Activated effector memory CD4-positive, alpha-beta T cell treated with Interleukin-2 at 50 U/mL for 16 hours (primary cell): ENCODE data around the gene WBP11.
A peak's percentile ranks its signal among the peaks of the same experiment; 100 is the strongest.

Source experiments
- DNase-seq: peaks from one replicate; pipeline ENCODE4 v3.0.0-alpha.2; 2020

The WBP11 gene

DNA sequence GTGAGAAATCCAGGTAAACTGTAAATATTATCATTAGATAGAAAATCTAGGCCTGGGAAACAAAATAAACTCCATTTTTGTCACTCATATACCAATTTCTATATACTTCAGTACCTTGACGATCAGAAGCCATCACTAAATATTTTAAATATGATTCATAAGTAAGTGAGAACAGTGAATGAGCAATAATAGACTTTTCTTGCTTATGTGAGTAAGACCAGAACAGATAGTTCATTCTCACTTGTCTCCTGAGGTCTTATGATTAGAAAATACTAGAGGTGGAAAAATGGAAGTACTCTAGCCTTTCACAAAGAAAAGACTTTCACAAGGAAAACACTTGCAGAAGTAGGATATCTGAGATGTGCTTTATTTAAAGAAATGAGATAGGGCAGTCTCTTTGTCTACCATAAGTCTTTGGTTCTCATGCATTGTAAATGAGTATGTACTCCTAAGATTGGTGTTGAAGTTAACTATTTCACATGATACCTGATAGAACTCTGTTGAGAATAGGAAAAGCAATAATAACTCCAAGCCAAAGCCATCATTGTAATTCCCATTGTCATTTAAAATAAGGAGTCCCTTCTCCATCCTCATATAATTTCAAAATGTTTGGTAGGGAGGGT lies 20.8 kb upstream of the WBP11 start:
- no peak for DNase-seq

DNA sequence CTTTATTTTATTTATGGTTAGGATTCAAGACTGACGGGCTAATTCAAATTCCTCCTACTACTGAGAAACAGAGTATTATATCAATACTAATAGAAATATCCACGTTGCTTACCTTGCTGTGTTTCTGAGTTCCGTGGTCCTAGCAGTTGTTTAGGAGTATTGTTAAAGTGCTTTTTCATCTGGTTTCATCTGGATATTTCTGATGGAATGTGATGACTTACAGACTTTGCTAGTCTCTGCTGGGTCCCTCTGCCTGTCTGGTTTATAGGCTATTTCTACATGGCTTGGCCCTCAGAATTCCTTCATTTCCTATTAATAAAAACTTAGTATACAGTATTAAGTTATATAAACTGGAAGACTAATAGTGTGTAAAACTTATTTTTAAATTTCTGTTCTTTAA lies 10.7 kb upstream of the WBP11 start, which contains the start of gene SMCO3:
Gene SMCO3, minus strand, starts transcription at position 169 of the 400 bp plus-strand sequence. CDS start 7,502 bp downstream, outside the sequence.
- no peak for DNase-seq

DNA sequence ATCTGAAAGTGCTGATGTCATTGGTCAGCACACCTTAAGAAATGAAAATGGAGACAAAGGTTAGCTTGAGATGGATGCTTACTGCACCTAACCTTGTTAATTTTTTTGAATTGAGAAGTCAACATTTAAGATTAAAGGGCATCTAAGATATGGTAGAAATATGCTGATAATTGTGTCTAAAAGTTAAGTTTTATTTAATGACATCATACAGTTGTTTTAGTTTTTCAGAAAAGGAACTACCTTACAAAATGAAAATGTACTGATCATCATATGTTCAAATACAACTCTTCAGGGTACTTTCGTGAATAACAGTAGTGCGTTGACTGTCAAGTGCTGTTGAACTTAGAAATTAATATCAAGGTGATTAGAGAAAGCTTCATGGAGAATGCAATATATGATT lies 8.2 kb upstream of the WBP11 start:
- no peak for DNase-seq

DNA sequence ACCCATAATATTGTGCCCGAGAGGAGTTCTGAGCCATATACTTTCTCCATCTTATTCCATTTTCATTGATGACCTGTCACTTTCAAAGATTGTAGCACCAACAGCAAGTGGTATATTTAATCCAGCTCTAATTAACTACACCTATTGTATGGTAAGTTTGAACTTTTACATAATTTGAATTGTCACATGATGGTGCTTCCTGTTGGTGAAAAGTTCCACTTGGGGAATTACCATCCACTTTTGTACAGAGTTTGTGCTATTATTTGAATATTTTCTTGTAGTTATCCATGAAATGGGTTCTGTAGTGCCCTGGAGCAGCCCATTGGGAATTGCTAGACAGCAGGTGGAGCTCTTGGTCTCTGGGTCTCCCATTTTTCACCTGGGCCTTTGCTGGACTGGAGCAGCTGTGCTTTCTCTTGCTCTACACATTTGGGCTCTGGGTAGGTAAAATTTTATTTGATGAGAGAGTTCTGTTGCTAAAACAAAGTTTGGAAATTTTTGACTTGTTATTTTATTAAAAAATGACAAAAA lies 7.7 kb upstream of the WBP11 start:
- DNase-seq: no peak

DNA sequence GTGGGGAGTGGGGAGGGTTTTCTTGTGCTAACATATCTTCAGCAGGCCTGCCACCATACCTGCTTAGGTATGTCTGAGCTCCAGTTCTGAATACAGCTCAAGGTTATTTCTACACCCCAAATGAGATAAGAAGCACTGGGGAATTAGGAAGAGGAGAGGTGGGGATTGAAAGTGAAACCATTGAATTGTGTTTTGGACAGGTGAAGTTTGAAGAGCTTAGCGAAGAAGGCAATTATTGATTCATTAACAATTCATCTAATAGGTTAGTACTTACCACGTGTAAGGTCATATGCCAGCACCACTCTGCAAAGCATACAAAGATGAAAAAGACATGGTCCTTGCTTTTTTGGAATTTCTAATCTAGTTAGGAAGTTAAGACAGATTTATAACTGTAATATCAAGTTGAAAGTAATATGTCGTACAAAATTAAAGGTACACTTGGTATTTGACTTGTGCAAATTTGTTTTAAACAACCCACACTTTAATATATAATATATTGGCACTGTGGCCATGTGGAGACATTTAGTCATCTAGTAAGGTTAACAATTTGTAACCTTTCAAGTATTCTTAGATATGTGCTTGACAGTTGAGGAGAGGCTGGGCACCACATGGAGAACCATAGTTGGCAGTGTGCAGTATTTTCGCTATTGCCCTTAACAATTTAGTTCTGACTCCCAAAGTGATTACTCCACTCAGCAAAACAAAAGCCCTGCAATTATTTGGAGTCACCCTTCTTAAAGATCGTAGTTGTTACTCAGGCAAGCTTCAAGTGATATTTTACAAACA lies 7.1 kb upstream of the WBP11 start:
- DNase-seq: no peak

DNA sequence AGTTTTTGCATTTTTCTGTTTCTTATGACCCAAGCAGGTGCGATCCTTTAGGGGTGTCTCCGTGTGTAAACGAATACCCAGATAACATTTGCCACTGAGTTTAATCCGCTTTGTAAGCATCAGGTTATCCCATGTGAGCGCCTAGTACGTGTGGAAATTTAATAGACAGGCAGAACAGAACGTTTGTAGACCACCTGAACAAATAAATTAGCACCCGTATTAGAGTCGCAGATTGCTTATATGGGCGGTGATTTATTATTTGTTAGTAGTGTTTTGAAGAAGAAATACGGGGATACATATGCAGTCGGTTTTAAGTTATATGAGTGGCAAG lies 517 bp upstream of the WBP11 start:
- no peak for DNase-seq

DNA sequence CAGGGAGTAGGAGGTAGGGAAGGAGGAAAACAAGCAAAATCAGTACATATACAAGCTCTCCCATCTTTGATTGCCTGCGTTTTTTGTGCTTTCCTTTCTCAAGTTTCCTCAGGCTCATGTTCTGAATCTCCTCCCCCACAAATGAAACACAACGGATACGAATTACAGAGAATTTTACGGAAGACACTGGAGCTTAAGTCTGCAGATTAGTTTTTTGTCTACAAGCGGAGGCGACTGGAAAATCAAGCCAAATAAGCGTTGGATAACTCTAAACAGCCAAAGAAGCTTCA lies 612 bp downstream of the WBP11 start:
- no peak for DNase-seq

DNA sequence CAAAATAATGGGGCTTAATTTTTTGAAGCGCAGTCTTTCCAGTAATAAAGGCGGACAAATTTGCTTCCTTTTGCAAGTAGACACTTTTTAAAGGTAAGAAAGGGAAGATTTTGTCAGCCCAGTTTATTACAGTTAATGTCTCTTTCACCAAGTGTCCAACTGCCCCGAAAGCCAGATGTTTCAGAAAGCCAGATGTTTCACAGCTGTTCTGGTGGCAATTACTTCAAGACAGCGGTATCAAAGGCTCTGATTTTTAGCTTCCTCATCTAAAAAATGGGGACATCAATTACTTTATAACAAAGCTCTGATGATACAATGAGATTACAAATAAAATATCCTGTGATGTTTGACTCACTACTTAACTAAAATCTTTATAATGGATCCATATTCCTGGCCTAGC lies 1.0 kb downstream of the WBP11 start:
- DNase-seq: no peak

DNA sequence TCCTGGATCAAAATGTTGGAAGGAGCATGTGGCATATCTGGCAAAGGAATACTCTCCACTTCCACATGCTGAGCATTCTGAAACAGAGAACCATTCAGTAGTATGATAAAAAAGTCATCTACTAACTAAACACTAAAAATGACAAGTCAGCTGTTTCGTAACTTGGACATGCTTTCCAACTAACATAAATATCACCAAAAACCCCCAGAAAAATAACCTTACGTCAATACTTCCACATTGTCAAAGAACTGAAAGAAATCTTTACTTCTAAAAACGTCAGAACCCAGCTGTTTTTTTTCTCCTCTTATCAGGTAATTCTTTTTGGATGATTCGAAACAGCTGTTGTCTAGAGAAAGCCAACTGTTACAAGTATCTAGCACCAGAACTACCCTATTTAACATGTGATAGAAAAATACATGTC lies 8.2 kb downstream of the WBP11 start:
- DNase-seq: no peak

DNA sequence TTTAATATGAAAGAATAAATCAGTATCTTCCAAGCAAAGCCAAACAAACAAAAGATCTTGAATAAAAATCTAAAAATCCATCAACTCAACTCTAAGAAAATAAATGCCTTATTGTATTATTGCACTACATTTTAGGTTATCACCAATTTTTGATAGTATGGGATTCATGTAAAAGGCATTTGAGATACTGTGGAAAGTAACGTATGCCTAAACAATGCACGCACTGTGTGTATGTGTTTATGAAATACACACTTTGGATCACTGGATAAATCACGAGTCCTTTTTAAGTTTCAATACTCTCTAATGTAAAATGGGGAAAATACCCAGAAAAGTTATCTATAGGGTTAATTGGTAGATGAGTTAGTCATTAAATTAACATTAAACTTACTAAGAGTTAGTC lies 17.7 kb downstream of the WBP11 start:
- DNase-seq: no peak

DNA sequence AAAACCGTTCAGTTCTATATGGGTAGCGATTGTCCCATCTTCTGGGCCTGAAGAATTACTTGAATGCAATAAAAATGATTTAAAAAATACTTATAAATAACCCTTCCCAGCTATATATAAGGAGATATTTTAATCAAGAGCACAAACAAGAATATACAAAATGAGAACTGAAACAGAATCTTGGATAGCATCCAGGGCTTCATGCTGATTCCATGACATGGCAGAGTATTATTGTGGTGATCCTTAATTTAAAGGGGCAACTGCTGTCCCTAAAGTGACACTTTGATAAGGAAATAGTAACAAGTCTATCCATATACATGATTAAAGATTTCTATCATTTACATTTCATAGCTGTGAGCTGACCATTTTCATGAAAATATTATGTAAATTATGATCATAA lies 18.8 kb downstream of the WBP11 start:
- no peak for DNase-seq

DNA sequence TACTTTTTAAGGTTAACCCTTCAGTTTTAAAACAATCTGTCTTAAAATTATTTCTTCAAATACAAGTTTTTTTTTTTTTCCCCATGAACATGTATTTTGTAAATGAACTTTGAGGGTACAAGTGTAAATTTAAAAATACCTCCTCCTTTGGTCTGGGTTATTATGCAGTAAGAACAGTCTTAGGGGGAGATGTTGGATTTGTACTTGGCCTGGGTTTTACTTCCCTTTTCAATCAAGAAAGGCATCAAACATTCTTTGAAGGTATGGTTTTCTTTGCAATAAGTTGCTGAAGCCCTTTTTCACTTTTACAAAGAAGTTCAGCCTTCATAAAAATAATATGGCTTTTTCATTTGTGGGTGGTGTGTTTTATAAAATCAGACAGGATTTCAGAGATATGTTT lies 20.5 kb downstream of the WBP11 start:
- no peak for DNase-seq

DNA sequence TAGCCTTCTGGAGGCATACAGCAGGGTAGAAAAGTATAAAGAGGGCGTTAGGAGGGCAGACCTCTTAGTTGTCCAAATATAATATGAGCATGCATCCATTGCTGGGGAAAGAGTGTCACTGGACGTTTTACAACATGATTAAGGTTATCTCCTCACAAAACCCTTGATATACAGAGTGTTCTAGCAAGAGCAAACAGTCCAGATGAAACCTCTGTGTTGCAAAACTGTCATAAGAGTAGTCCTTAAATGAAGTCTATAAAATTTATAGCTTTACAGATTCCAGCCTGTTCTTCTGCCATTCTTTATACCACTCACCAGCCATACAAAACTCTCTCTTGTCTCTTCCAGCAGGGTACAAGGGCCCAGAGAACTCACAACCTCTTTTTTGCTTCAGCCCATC lies 21.7 kb downstream of the WBP11 start:
- no peak for DNase-seq

DNA sequence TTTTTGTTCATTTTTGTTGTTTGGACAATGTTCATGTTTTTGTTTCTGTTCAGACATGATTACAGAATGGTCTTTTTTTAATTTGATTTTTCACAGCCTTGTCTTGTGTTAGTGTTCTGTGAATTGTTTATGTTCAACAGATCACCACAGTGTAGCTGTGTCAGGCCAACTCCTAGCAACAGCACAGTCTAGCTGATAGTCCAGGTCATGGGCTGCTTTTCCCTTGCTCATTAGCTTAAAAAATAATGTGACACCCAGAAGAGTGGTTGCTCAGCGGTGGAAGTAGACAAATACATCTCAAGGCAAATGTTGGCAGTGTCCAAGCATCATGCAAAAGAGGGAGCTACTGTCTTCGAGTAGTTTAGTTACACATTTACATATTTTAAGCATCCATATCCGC lies 22.4 kb downstream of the WBP11 start:
- no peak for DNase-seq

DNA sequence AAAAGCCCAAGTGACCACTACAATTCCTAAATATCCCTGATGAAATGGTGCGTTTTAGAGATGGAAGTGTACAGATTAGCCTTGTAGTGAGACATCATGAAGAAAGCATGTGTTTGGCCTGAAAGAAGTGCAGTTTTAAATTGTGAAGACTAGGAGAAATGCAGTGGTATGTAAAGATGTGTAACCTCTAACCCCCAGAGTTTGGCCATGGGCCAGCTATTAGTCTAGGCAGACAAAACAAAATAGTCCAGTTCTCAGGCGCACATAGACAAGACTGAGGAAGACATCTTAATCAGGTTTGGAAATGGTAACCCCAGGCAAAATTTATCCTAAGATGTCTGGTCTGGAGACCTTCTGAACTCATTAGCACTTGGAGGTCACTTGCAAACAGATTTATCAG lies 23.4 kb downstream of the WBP11 start:
- no peak for DNase-seq

DNA sequence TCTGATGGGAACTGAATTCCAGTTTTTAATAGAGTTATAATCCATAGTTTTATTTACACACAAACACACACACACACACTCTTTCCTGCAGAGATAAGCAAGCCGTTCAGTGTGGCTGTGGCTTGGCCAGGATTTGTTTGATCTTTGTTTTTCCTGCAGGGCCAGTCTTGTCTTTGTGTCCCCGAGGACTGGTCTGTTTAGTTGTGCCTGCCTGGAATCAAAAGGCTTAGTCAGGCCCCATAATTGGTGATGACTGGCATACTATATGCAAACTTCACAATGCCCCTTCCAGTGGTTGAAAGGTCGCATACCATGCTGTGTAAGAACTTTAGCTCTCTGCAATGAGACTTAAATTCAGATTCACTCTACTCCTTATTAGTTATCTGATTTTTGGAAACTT lies 26.0 kb downstream of the WBP11 start:
- no peak for DNase-seq

DNA sequence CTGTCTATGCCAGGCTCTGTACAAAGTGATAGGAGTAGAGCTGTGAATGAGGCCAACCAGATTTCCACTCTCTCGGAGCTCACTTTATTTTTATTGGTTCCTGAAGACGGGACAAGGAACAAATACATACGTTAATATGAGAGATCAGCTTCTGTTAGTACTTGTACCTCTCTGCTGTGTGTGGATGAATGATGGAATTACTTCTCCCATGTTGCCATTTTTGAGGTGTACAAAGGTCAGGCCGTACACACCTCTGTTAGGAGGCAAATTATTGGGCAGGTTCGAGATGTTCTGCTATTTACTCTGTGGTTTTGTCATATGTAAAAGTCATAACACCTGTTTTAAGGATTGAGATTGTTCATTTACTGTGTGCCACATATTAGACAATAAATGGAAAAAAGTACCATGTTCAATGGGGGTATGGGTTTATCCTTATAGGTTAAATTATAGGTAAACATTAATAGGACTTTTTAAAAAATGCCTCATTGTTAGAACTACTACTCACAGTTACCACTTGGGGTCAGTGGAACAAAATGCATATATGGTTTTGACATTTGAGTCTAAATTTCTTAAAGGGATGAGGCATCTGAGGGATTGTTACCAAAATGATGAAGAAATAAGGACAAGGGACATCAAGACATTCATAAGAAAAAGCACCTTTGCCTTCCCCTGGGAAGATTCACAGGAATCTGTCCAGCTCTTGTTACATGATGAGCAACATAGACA lies 26.9 kb downstream of the WBP11 start:
- DNase-seq: no peak

DNA sequence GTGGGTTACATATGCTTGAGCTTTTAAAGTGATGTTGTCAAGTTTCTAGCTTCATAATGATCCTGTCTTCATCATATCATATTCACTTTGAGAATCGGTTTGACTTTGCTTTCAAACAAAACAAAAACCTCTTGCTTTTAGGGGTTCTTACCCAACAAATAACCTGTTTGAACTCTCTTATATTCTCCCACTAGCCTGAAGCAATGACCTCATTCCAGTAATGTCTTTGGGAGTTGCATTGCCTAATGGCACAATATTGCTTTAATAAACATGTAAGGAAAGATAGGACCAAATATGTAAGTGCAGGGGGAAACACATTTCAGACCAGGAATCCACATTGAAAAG lies 27.7 kb downstream of the WBP11 start:
- no peak for DNase-seq

DNA sequence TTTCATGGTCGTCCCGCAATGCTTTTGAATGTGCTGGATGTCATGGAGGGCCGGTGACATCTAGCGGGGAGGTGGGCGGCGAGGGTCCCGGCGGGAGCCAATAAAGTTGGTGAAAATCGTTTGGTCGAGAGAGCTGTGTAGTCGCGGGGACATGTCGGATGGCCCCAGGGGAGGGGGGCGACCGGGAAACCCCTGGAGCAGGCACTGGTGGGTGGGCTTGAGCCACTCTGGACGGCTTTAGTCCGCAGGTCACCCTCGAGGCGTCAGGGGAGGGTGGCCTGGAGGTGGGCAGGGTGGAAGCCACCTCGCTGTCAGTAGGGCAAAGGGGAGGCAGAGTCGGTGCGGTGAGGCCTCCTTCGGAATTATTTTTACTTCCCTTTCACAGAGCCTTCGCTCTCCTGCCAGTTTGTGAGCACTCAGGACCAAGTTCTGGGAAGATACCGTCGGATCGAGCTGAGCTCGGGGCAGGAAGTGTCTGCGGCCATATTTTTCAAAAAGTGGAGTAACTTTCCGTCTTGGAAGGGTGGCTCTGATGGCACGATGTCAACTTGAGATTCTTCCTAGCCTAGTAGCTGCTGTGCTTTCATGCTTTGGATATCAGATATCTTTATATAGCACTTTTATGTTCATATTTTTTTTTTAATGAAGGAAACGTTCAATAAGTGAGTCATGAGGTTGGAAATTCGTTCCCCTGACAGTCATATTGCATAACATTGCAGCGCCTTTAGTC lies 28.2 kb downstream of the WBP11 start:
- DNase-seq: peak; percentile 26

DNA sequence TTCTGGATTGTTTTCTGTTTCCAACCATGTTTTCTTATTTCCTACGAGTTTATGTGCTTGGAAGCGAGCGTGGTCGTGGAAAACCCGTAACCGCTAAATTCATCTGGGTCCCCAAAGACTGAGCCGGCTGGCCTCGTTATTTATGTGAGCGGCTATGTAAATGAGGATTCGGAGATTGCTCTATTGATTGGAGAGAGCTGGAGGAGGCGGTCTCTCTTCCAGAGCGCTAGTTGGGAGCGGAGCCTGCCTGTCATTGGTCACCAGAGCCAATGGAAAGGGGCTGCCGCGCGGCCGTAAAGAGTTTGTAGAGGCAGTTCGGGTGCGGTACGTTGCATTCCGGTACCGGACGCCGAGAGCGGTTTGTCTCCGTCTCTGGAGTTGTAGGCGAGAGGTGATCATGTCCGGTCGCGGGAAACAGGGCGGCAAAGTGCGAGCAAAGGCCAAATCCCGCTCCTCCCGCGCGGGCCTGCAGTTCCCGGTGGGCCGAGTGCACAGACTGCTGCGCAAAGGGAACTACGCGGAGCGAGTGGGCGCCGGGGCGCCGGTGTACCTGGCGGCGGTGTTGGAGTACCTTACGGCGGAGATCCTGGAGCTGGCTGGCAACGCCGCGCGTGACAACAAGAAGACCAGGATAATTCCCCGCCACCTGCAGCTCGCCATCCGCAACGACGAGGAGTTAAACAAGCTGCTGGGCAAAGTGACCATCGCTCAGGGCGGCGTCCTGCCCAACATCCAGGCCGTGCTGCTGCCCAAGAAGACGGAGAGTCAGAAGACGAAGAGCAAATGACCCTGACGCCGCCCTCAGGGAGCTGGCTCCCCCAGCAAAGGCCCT lies 29.0 kb downstream of the WBP11 start:
- DNase-seq: peak; percentile 81

DNA sequence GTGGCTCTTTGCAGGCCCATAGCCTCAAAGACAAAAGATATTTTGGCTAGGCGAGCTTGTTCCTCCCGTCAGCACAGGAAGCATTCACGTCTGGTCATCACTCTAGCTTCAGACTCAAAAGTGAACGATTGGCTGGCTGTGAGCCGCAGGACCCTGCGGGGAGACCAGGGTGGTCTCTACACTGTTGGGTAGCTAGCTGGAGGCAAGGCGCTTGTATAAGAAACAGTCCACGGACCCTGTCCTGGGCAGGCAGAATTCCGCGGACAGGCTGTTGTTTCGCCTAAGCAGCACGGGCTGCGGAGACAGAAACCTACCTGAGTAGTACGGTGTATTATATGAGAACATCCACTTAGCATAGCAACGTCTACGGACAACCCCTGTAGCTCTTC lies 29.6 kb downstream of the WBP11 start:
- no peak for DNase-seq

DNA sequence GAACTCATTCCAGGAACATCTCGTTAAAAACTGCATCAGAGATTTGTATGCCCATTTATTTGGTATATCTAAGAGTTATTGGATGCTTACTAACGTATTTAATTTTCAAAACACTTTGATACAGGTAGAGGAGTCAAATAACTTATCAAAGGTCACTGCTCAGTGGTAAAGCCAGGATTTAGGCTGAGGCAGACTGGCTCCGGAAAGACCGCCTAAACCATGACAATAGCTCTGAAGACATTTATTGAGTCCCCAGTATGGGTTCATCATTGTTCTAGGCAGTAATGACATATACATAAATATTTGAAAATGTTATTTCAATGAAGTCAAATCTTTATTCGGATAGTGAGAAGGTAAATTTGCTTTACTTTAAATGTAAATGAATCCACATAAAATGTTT lies 30.3 kb downstream of the WBP11 start:
- DNase-seq: no peak

DNA sequence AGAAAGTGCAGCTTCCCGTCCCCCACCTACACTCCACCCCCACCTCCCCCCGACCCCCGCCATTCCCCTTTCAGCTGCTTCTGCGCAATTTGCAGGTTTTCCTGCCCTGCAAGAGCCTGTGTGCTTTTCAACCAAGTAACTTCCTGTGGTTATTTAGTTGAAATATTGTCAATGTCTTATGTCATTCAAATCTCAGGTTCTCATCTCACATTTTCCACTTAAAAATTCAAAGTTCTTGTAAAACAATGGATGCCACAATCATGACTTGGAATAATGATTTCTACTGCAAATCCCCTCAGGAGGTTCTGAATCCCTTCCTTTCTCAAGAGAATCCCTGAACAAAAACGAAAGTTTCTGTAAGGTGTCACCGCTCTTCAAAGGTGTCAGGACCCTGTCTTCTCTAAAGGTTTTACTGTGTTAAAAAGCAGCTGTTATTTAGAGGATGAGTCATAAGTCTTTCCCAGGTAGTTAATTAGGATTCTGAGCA lies 31.6 kb downstream of the WBP11 start:
- peak; percentile 27 for DNase-seq
